GM21423 (cell line): ENCODE data around the gene ZNF524.
"Not testable (repeated sequence)": the region's sequence is repeated elsewhere in the genome, so short reads cannot be mapped to it uniquely, and the experiment has no call there.

Source experiments
- ATAC-seq: cut with Tn5 transposase; IDR thresholded peaks from one replicate; pipeline ENCODE4 v1.9.1; 2021; ENCODE audit warnings: mild to moderate bottlenecking, moderate library complexity; ENCODE audit not compliant: unreplicated experiment

Gene ZNF524

GRCh38 chr19:55581145-55581822 lies 18.8 kb upstream of the ZNF524 start:
- ATAC-seq: no peak

GRCh38 chr19:55581823-55582223 lies 18.3 kb upstream of the ZNF524 start:
- no peak for ATAC-seq

GRCh38 chr19:55582284-55582683 lies 17.8 kb upstream of the ZNF524 start:
- not testable (repeated sequence) for ATAC-seq

GRCh38 chr19:55583897-55584296 lies 16.2 kb upstream of the ZNF524 start:
- ATAC-seq: not testable (repeated sequence)

GRCh38 chr19:55584871-55585270 lies 15.2 kb upstream of the ZNF524 start:
- ATAC-seq: no peak

GRCh38 chr19:55585658-55586339 lies 14.3 kb upstream of the ZNF524 start:
- ATAC-seq: no peak

- peak; percentile 90 for ATAC-seq
Measured at GRCh38 chr19:55586976-55587668, 13.0 kb upstream of the ZNF524 start.

- no peak for ATAC-seq
Measured at GRCh38 chr19:55588738-55589137, 11.3 kb upstream of the ZNF524 start.

GRCh38 chr19:55590109-55590508 lies 10.0 kb upstream of the ZNF524 start:
- ATAC-seq: no peak

GRCh38 chr19:55590617-55591016 lies 9.5 kb upstream of the ZNF524 start:
- no peak for ATAC-seq

- no peak for ATAC-seq
Measured at GRCh38 chr19:55591555-55591954, 8.5 kb upstream of the ZNF524 start.

- no peak for ATAC-seq
Measured at GRCh38 chr19:55592391-55593090, 7.5 kb upstream of the ZNF524 start.

- no peak for ATAC-seq
Measured at GRCh38 chr19:55593096-55593772, 6.9 kb upstream of the ZNF524 start.

GRCh38 chr19:55594996-55595545 lies 5.0 kb upstream of the ZNF524 start:
- ATAC-seq: no peak

GRCh38 chr19:55596304-55596703 lies 3.8 kb upstream of the ZNF524 start:
- no peak for ATAC-seq

- no peak for ATAC-seq
Measured at GRCh38 chr19:55597501-55597921, 2.6 kb upstream of the ZNF524 start.

GRCh38 chr19:55598034-55598433 lies 2.1 kb upstream of the ZNF524 start:
- no peak for ATAC-seq

GRCh38 chr19:55598719-55599467 lies 1.2 kb upstream of the ZNF524 start:
- peak; percentile 43 for ATAC-seq

- peak; percentile 51 for ATAC-seq
Measured at GRCh38 chr19:55599468-55599841, 633 bp upstream of the ZNF524 start, which contains the start of gene FIZ1. Gene FIZ1 (minus strand): TSS chr19:55599517. CDS start chr19:55597865, 1,652 bp downstream.

GRCh38 chr19:55600662-55601028 lies 557 bp downstream of the ZNF524 start:
- ATAC-seq: no peak
